ENCODE measurements around the gene PVRIG. TPM values are rescaled to one million over a fixed set of nuclear protein-coding genes. Genes with fewer than 3 reads are reported as not detected.
"Not testable (repeated sequence)": the region's sequence is repeated elsewhere in the genome, so short reads cannot be mapped to it uniquely, and the experiment has no call there.

PVRIG gene
- total and polyA plus RNA-seq, 2 of the 8 experiments (the other 6 are each of a cell fraction or from before 2014, with no cell fraction given) = 0.15 TPM; not detected in 1

DNA sequence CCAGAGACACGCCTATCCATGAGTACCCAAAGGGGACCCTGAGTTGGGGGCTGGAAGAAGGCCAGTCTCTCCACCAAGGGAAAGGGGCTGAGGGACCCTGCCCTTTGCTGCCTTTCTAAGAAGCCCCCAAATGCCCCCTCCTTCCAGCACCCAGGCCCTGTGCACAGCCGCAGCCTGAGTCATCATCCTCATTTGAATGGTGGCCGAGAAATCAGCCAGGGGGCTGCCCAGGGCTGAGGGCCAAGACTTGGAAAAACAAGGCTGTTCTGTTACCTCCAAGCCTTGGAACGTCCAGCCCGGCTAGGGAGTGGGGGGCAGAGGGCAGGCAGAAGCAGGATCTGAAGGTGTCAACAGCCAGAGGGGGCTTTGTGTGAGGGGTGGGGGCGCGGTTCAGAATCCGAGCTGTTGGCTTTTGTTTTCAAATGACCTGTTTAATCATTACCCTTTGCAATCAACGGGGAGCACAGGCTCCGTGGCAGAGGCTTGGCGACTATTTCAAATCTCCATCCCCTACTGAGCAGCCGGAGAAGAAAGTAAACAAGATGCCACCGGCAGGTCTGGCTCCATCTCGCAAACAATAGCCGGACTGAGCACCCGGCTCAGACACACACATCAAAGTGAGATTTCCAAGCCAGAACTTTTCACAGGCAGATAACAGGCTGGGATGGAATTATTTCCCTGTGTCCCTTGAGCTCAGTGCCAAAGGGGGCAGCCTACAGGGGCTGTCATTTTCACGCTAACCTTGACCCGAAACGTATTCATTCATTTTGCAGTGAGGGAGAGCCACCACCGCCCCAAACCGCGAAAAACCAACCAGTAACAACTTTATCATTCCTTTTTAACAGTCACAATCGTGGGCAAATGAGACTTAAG, 50.5 kb downstream of the PVRIG start:
- POLR2A ChIA-PET (ENCODE audit: partially characterized antibody) = interaction anchor here (0.7 kb wide), 1 partner anchor 94 kb away, joined by 4 read pairs; no protein-coding TSS in a partner anchor
- H3K36me3 ChIP-seq (ENCODE audit: control insufficient read depth in 2 of 4, insufficient read depth in 4 of 4, low read length in 3 of 4); CTCF ChIA-PET (ENCODE audit: partially characterized antibody); H3K9me3 ChIP-seq (ENCODE audit: insufficient read depth in 2 of 2, low read depth in 1 of 2, low read length in 1 of 2); H2BK20ac ChIP-seq (ENCODE audit: low read length); H3K23ac ChIP-seq (ENCODE audit: insufficient read length); FAIRE-seq; H2BK12ac ChIP-seq (ENCODE audit: low read depth, low read length); DNase-seq (ENCODE audit: low read depth in 1 of 2, low spot score in 2 of 2); H3K79me1 ChIP-seq (ENCODE audit: low read depth, low read length); H3K27me3 ChIP-seq (replicated peaks in 1 of 4; ENCODE audit: control insufficient read depth in 3 of 4, extremely low read depth in 1 of 4, insufficient read depth in 3 of 4, low read length in 3 of 4); H2AFZ ChIP-seq (ENCODE audit: low read length); H3K23me2 ChIP-seq (ENCODE audit: low read depth, low read length); H4K20me1 ChIP-seq (replicated peaks in 1 of 2; ENCODE audit: control insufficient read depth in 1 of 2, insufficient read depth in 2 of 2, low read length in 2 of 2); H3K56ac ChIP-seq (replicated peaks; ENCODE audit: insufficient read length, low read depth, low read length); H2BK120ac ChIP-seq (replicated peaks; ENCODE audit: low read depth, low read length); H3K27ac ChIP-seq (ENCODE audit: low read depth, low read length); H4K5ac ChIP-seq (ENCODE audit: insufficient read length, low read depth, low read length); H3K4ac ChIP-seq (replicated peaks; ENCODE audit: insufficient read length, low read depth, low read length); H2AK5ac ChIP-seq (ENCODE audit: low read depth, low read length); H2BK15ac ChIP-seq (ENCODE audit: low read length); H4K91ac ChIP-seq (replicated peaks; ENCODE audit: insufficient read length, low read length); H2BK5ac ChIP-seq (ENCODE audit: low read depth, low read length); H3K14ac ChIP-seq (ENCODE audit: insufficient read length); H3K18ac ChIP-seq (ENCODE audit: extremely low read depth, low read length): not testable (repeated sequence)
- H3K4me3 ChIP-seq (ENCODE audit: extremely low read depth in 1 of 4, insufficient read depth in 2 of 4, low read depth in 3 of 4, low read length in 4 of 4) = peak overlapping the region; percentile 41 to 73 (median 54); a peak in 6 of 8 replicates
- H3K9ac ChIP-seq (replicated peaks in 1 of 4; ENCODE audit: extremely low read depth in 1 of 4, low read depth in 3 of 4, low read length in 3 of 4) = peak overlapping the region in 1 of 4 experiments; percentile 48; a peak in 1 of 7 replicates
- H3K79me2 ChIP-seq (ENCODE audit: control insufficient read depth in 1 of 2, insufficient read depth in 2 of 2, low read length in 2 of 2) = peaks cover 3 to 36% of the 10 kb centered on the region in 2 experiments
- H3K4me1 ChIP-seq (replicated peaks in 1 of 4; ENCODE audit: control insufficient read depth in 3 of 4, insufficient read depth in 4 of 4, low read length in 3 of 4) = peaks cover 0 to 13% (median 9%) of the 10 kb centered on the region in 4 experiments; a peak in 6 of 7 replicates
- WGBS, 2 experiments (ENCODE audit: extremely low coverage in 1 of 2, insufficient coverage in 1 of 2, insufficient read length in 1 of 2, insufficient replicate concordance in 2 of 2, low coverage in 1 of 2, low lambda C conversion rate in 2 of 2, missing lambda C conversion rate in 1 of 2) = 15% methylated on average over 13 of the region's 23 CpGs; no CpG with 5 or more reads in 1 of the 2 experiments
- 0 out of 2 replicates have a peak overlapping the region, but pooled peaks have one; percentile 25 for H4K8ac ChIP-seq (ENCODE audit: extremely low read depth, insufficient read depth, low read length)
- H3K4me2 ChIP-seq (ENCODE audit: insufficient read depth in 1 of 2, low read depth in 2 of 2, low read length in 2 of 2) = peak overlapping the region; percentile 73 to 83
- 0 out of 4 replicates have a peak, but pooled peaks of 1 of the 2 experiments have one; percentile 31 for TF ChIP-seq SIN3A (conservative IDR thresholded peaks at IDR 0.05 in 1 of 2, IDR thresholded peaks at IDR 0.05 in 1 of 2; ENCODE audit: low read depth in 1 of 2, low read length in 2 of 2)
